ENCODE measurements around the gene POU2F3. TPM values are rescaled to one million over a fixed set of nuclear protein-coding genes. Genes with fewer than 3 reads are reported as not detected.

The POU2F3 gene
- total and polyA plus RNA-seq, 2 of the 13 experiments (the other 11 are each of a cell fraction or from before 2014, with no cell fraction given) = not detected

DNA sequence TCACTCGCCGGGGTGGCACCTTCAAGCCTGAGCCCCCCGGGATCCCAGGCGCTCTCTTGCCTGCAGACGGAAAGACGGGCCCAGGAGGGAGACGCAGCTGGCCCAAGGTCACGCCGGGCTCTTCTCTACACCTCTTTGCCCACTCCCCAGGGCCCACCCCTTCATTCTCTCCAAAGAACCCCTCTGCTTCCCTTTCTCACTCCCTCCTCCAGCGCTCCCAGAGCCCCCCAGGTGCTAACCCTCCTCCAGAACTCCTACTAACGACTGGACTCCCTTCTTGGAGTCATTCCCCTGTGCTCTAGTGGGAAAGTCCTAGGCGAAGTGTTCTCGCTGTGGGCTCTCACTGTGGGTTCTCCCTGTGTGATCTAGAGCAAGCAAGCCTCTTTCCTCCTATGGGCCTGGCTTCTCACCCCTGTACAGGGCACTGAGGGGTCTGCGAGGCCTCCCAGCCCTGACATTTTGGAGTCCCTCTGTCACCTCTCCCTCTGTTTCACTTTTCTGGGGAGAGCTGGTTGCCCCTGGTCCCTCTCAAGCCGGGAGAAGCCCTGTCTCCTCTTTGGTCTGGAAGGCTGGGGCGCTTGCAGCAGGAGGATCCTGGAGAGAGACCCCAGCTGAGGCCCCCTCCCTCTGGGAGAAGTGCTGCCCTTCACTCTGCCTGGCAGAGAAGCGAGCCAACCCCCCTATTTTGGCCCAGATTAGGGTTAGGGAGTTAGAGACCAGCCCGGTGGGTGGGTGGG is 28.2 kb upstream of the POU2F3 start:
- Histone ChIP-seq H3K27ac (ENCODE audit: extremely low read length, insufficient read depth, low read length) (peak overlapping the region; percentile 66), H3K9me3 (ENCODE audit: low read length) (no peaks in the 10 kb centered on the region), H3K36me3 (replicated peaks in 1 of 2; ENCODE audit: control insufficient read depth in 1 of 2, insufficient read depth in 2 of 2, low read length in 2 of 2) (peaks cover 4 to 24% of the 10 kb centered on the region in 2 experiments; a peak in 4 of 5 replicates), H4K20me1 (ENCODE audit: insufficient read depth, low read length) (peaks cover 9% of the 10 kb centered on the region), H3K79me2 (ENCODE audit: insufficient read depth, low read length) (peaks cover 40% of the 10 kb centered on the region), H3K4me2 (ENCODE audit: low read depth, low read length) (peak overlapping the region; percentile 97), H3K9ac (ENCODE audit: insufficient read depth, low read depth, low read length) (peak overlapping the region; percentile 85), H3K4me3 (replicated peaks in 1 of 3; ENCODE audit: insufficient read depth in 1 of 3, low read depth in 2 of 3, low read length in 3 of 3) (peak overlapping the region; percentile 74 to 87 (median 86)), H2AFZ (ENCODE audit: low read length) (no peak overlapping the region), H3K4me1 (ENCODE audit: insufficient read depth, low read length) (peaks cover 81% of the 10 kb centered on the region), H3K27me3 (ENCODE audit: control insufficient read depth in 1 of 2, insufficient read depth in 2 of 2, low read length in 2 of 2) (no peaks in the 10 kb centered on the region)
- POLR2A ChIA-PET = interaction anchor here (1.0 to 3.8 kb wide), 3 partner anchors 17 to 124 kb away, joined by 3 to 41 read pairs (median 3); partner anchors contain the start of gene ARHGEF12
- no peak for FAIRE-seq
- ATAC-seq = no peak
- intact Hi-C loops (cut with micrococcal nuclease; ENCODE audit: unreplicated experiment) (loop anchor here (2.0 kb wide), 1 partner anchor 29 kb away; no protein-coding TSS in a partner anchor), in situ Hi-C loops (cut with HindIII; ENCODE audit: extremely low pct_ligation_motif_present, low pct_unique_long_range_greater_than_20kb) (no loop called here)
- 2% methylated on average over 11 of the region's 18 CpGs for WGBS (ENCODE audit: low lambda C conversion rate)
- CTCF ChIA-PET (ENCODE audit: low intra/inter-chr PET ratio, low total read pairs) = interaction anchor here (1.5 kb wide), 1 partner anchor 40 kb away, joined by 3 read pairs; no protein-coding TSS in a partner anchor
- BruUV-seq (replicated peaks) = no TSS peak
- no peak for DNase-seq (ENCODE audit: low spot score)
- peak; percentile 51; the same call in 1 of the 2 replicates for TF ChIP-seq ZNF891 (CRISPR knock-in tag; IDR thresholded peaks at IDR 0.05)
- TF ChIP-seq KLF9 (CRISPR knock-in tag; IDR thresholded peaks at IDR 0.05; ENCODE audit: low read depth) = no peak
- TF ChIP-seq ZNF451 (CRISPR knock-in tag; IDR thresholded peaks at IDR 0.05) = peak; percentile 24; the same call in 1 of the 2 replicates
- TF ChIP-seq, protein P1, sequence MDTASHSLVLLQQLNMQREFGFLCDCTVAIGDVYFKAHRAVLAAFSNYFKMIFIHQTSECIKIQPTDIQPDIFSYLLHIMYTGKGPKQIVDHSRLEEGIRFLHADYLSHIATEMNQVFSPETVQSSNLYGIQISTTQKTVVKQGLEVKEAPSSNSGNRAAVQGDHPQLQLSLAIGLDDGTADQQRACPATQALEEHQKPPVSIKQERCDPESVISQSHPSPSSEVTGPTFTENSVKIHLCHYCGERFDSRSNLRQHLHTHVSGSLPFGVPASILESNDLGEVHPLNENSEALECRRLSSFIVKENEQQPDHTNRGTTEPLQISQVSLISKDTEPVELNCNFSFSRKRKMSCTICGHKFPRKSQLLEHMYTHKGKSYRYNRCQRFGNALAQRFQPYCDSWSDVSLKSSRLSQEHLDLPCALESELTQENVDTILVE (CRISPR knock-in tag; IDR thresholded peaks at IDR 0.05) = no peak
- TF ChIP-seq HOXA7 (CRISPR knock-in tag; IDR thresholded peaks at IDR 0.05) = no peak
- TF ChIP-seq TBX2 (CRISPR knock-in tag; IDR thresholded peaks at IDR 0.05; ENCODE audit: borderline replicate concordance) = no peak
- peak; percentile 48; the same call in 1 of the 2 replicates for TF ChIP-seq ZNF44 (CRISPR knock-in tag; IDR thresholded peaks at IDR 0.05)
- peak; percentile 43 for TF ChIP-seq AGO2 (optimal IDR thresholded peaks at IDR 0.05; ENCODE audit: low read depth, low read length)
- TF ChIP-seq ZNF225 (CRISPR knock-in tag; IDR thresholded peaks at IDR 0.05) = no peak
- no peak for TF ChIP-seq SSRP1 (CRISPR knock-in tag; IDR thresholded peaks at IDR 0.05)
- peak; percentile 34; the same call in 1 of the 2 replicates for TF ChIP-seq ZNF749 (CRISPR knock-in tag; IDR thresholded peaks at IDR 0.05; ENCODE audit: borderline replicate concordance)
- 0 out of 2 replicates have a peak, but pooled peaks have one; percentile 19 for TF ChIP-seq ZMAT3 (CRISPR knock-in tag; conservative IDR thresholded peaks at IDR 0.05)
- TF ChIP-seq ZNF260 (CRISPR knock-in tag; IDR thresholded peaks at IDR 0.05; ENCODE audit: borderline replicate concordance, low read depth) = no peak
- TF ChIP-seq, protein P2, sequence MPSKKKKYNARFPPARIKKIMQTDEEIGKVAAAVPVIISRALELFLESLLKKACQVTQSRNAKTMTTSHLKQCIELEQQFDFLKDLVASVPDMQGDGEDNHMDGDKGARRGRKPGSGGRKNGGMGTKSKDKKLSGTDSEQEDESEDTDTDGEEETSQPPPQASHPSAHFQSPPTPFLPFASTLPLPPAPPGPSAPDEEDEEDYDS (CRISPR knock-in tag; IDR thresholded peaks at IDR 0.05) = no peak
- no peak for TF ChIP-seq TBP (CRISPR knock-in tag; IDR thresholded peaks at IDR 0.05)
- TF ChIP-seq ERF (CRISPR knock-in tag; IDR thresholded peaks at IDR 0.05) = no peak
- no peak for TF ChIP-seq SP1 (IDR thresholded peaks at IDR 0.05)
- TF ChIP-seq SP1 (CRISPR knock-in tag; IDR thresholded peaks at IDR 0.05) = no peak
- TF ChIP-seq, protein P3, sequence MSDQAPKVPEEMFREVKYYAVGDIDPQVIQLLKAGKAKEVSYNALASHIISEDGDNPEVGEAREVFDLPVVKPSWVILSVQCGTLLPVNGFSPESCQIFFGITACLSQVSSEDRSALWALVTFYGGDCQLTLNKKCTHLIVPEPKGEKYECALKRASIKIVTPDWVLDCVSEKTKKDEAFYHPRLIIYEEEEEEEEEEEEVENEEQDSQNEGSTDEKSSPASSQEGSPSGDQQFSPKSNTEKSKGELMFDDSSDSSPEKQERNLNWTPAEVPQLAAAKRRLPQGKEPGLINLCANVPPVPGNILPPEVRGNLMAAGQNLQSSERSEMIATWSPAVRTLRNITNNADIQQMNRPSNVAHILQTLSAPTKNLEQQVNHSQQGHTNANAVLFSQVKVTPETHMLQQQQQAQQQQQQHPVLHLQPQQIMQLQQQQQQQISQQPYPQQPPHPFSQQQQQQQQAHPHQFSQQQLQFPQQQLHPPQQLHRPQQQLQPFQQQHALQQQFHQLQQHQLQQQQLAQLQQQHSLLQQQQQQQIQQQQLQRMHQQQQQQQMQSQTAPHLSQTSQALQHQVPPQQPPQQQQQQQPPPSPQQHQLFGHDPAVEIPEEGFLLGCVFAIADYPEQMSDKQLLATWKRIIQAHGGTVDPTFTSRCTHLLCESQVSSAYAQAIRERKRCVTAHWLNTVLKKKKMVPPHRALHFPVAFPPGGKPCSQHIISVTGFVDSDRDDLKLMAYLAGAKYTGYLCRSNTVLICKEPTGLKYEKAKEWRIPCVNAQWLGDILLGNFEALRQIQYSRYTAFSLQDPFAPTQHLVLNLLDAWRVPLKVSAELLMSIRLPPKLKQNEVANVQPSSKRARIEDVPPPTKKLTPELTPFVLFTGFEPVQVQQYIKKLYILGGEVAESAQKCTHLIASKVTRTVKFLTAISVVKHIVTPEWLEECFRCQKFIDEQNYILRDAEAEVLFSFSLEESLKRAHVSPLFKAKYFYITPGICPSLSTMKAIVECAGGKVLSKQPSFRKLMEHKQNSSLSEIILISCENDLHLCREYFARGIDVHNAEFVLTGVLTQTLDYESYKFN (CRISPR knock-in tag; conservative IDR thresholded peaks at IDR 0.05) = no peak
- no peak for TF ChIP-seq ZNF431 (CRISPR knock-in tag; IDR thresholded peaks at IDR 0.05; ENCODE audit: borderline replicate concordance, low read depth)
- 0 out of 2 replicates have a peak, but pooled peaks have one; percentile 39 for TF ChIP-seq ZNF598 (CRISPR knock-in tag; IDR thresholded peaks at IDR 0.05; ENCODE audit: borderline replicate concordance)
